T1000 (cell line): ENCODE data around the gene DGCR2.
"Not testable (repeated sequence)": the region's sequence is repeated elsewhere in the genome, so short reads cannot be mapped to it uniquely, and the experiment has no call there.

Source experiments
- DNase-seq: peaks from one replicate; lab custom pipeline; 2025; ENCODE audit warnings: mixed read lengths; lab: John Stamatoyannopoulos, UW

DGCR2 gene

DNA sequence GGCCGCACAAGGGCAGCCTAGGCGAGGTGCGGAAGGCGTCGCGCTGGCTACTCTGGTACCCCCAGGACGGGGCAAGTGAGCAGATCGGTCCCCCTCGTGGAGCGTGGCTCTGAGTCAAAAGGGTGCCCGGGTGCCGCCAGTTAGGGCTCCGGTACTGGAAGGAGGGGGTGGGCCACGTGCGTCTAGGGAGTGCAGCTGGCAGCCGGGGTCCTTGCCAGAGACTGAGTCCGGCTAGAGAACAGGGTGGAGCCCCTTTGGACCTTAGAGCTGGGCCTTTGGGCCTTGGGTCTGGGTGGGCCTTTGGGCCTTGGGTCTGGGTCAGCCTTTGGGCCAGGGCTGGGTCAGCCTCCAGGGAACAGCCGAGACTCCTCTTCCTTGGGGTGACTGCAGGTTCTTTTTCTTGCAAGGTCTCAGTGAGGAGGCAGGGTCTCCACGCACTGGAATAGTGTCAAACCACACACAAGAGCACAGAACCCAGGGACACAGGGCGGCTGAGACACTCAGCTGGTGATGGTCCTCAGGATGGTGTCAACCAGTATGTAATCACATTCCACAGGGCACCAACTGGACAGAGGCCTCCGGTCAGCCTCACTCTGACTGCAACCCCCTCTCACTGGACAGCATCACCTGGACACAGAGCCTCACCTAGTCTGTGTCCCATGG lies 91.9 kb downstream of the DGCR2 start:
- DNase-seq = not testable (repeated sequence)

- DNase-seq = not testable (repeated sequence)
Observed at GRCh38 chr22:19029113-19030103, 92.8 kb downstream of the DGCR2 start.

GRCh38 chr22:19028060-19028455 lies 94.2 kb downstream of the DGCR2 start:
- DNase-seq = not testable (repeated sequence)

DNA sequence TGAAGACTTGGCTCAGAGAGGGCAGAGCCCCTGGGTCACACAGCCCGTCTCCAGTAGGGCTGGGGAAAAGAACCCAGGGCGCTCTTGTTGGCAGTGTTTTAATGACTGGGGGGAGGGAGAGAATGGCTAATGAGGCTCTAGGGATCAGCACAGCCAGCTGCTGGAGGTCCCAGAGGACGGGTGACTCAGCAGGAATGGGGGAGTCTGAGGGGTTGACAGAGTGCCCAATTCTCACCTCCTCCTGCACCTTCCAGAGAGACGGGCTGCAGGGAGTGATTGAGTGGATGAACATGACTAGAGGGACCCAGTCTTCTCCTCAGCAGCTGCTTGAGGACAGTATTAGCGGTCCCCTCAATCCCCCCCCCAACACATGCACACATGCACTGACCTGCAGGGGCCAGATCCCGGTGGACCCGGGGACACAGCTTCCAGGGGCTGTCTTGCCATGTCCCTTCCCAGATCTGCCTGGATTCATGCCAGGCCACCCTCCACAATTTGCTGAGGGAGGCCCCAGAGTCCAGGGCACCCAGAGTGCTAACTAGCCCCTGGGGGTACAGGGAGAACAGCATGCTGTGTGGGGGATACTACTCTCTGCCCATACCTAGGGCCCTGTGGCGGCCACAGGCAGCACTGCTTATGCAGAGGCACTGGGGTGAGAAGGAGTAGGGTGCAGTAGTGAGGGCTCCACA lies 94.7 kb downstream of the DGCR2 start:
- not testable (repeated sequence) for DNase-seq

DNA sequence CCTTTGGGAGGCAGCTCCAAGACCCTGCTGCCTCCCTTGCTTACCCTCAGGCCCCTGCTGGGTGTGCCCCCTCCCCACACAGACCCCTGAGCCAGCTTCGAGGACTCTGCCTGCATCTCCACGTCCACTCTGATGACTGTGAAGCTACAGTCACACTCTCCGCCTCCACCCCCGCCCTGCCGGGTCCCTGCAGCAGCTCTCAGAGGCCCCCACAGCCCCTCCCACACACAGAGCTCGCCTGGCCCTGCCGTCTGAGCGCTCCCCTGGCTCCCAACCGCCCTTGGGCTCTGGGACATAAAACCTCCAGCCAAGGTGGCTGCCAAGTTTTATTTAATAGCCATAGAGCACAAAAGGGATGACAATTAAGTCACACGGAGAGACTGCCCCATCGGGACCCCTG lies 96.1 kb downstream of the DGCR2 start:
- DNase-seq = not testable (repeated sequence)

GRCh38 chr22:19024956-19025489 lies 97.2 kb downstream of the DGCR2 start:
- DNase-seq = not testable (repeated sequence)

GRCh38 chr22:19023931-19024330 lies 98.3 kb downstream of the DGCR2 start:
- DNase-seq = not testable (repeated sequence)

- DNase-seq = no peak
Observed at GRCh38 chr22:19022755-19023154, 99.5 kb downstream of the DGCR2 start.

DNA sequence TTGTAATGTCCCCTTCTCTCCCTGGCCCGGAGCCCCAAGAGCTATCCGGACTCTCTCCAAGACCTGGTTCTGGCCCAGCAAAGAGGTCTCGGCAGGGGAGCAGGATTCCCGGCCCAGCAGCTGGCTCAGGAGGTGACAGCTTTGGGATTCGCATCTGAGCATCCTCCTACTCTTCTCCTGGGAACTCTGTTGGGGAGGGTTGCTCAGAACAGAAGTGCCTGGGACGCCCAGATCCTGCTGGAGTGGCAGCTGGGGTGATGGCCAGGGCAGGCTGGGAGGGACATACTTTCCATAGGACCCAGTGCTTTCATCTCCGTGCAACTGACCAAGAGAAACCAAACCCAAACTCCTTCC lies 102.6 kb downstream of the DGCR2 start:
- no peak for DNase-seq

DNA sequence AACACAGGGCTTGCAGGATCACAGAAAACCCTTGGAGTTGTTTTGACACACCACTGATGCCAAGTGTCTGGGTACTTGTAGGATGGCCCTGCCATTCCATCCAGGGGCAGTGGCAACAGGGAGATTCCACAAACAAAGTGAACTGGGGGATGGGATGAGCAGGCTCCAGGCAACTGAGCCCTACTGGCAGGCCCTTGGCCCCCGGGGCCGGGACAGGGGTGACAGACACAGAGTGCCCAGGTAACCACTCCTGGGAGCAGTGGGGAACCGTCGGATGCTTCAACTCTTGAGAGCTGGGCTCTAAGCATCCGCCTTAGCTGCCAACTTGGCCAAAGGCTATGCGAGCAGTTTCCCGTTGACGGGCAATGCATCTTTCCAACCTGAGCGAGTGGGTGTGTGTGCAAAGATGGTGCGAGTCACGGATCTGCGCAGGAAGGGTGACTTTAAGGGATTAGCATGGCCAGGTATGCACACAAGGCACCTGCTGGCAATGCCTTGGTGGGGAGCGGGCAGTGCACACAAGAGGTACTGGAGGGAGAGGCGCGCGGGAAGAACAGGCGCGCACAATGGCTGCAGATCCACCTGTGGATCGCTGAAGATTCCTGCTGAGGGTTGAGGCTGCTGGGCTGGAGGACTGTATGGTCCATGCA lies 103.1 kb downstream of the DGCR2 start:
- DNase-seq = no peak

- no peak for DNase-seq
Observed at GRCh38 chr22:19018256-19018655, 104.0 kb downstream of the DGCR2 start.

DNA sequence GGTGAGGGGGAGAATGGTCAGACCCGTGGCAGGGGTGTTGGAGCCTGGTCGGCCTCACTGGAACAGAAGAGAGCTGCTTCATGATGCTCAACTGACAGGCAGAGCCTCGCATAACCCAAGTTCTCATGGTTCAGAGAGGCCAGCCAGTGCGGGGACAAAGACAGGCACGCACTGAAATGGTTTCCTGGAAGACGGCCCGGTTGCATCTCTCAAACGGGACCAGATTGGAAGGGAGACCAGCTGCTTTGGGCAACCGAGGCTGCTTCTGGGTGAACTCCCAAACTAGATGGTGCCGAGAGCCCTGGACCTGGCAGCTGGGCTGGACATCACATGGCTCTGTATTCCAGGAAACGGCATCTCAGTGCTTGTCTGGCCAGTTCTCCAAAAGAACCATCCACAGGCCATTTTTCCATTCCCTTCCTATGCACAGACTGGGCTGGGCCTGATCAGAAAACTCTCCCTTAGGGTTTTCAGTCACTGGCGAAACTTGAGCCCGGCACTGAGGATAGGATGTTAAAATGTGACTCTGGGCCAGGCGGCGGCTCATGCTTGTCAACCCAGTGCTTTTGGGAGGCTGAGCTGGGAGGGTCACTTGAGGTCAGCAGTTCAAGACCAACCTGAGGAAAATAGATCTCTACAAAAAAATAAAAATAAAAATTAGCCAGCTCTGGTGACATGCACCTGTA lies 106.0 kb downstream of the DGCR2 start:
- DNase-seq = no peak

DNA sequence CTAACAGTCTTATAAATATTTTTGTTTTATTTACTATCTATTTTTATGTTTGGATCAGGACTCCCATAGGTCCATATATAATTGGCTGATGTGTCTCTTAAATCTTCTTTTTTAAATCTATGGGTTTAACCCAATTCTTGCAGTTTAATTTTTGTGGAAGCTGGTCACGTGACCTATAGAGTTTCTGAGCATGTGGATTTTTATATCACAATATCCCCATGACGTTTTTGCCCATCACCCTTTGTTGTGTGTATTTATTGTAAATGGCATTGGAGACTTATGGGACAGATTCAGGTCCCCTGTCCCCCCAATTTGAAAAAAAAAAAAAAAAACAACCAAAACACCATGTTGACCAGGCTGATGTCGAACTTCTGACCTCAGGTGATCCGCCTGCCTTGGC lies 107.3 kb downstream of the DGCR2 start:
- DNase-seq = no peak

- not testable (repeated sequence) for DNase-seq
Observed at GRCh38 chr22:19013881-19014598, 108.2 kb downstream of the DGCR2 start.

DNA sequence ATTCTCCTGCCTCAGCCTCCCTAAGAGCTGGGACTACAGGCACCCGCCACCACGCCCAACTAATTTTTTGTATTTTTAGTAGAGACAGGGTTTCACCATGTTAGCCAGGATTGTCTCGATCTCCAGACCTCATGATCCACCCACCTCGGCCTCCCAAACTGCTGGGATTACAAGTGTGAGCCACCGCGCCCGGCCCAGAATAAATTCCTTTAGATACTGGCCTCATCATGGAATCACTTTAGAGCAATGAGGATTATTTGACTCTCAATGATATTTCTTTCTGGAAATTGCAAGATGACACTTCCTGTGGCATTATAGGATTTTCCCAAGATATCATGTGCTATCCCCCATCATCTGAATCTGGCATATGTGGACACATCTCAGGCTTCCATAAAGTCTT lies 108.8 kb downstream of the DGCR2 start:
- not testable (repeated sequence) for DNase-seq

GRCh38 chr22:19012308-19012986 lies 109.8 kb downstream of the DGCR2 start:
- no peak for DNase-seq

GRCh38 chr22:19011611-19012010 lies 110.6 kb downstream of the DGCR2 start:
- not testable (repeated sequence) for DNase-seq

DNA sequence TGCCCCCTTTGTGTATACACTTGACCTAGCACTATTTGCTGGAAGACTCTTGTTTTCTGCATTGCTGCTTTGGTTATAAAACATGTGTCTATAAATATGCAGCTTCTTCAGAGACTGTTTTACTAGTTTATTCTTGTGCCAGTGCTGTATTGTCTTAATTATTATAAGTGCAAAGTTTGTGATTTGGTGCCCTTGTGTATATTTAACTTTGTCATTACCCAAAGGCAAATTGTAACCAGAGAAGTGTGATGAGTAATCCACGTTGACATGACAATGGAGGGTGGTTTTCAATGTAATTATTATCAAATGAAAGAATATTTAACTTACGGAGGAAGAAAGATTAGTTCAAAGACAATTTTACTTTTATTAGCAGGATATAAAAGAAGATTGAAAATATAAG lies 111.1 kb downstream of the DGCR2 start:
- no peak for DNase-seq

- DNase-seq = no peak
Observed at GRCh38 chr22:19005905-19006304, 116.3 kb downstream of the DGCR2 start.

GRCh38 chr22:19004471-19004870 lies 117.7 kb downstream of the DGCR2 start:
- no peak for DNase-seq
